Large intestine (tissue), 3 donors: ENCODE measurements around the gene CPLX1. TPM values are rescaled to one million over a fixed set of nuclear protein-coding genes. Genes with fewer than 3 reads are reported as not detected.

ENCODE experiments used
- DNase-seq, 2 donors: peaks; one replicate each; pipeline versions ENCODE4 v3.0.0 to v3.0.0-alpha.2; 2013
- H3K27ac ChIP-seq: one replicate; pipeline ENCODE4 v1.5.1; 2013; ENCODE audit warnings: low read length
- H3K27me3 ChIP-seq: 2 replicates; pipeline ENCODE4 v1.6.1; 2013; ENCODE audit warnings: low read length; ENCODE audit not compliant: control insufficient read depth, insufficient read depth
- H3K36me3 ChIP-seq: 2 replicates; pipeline ENCODE4 v1.6.1; 2013; ENCODE audit warnings: low read length; ENCODE audit not compliant: control insufficient read depth, insufficient read depth
- H3K4me1 ChIP-seq: one replicate; pipeline ENCODE4 v1.6.1; 2013; ENCODE audit warnings: low read length; ENCODE audit not compliant: control insufficient read depth, insufficient read depth
- H3K4me3 ChIP-seq: one replicate; pipeline ENCODE4 v1.5.1; 2013; ENCODE audit warnings: low read length
- H3K9me3 ChIP-seq: one replicate; pipeline ENCODE4 v1.6.1; 2013; ENCODE audit warnings: mild to moderate bottlenecking, low read depth, low read length, moderate library complexity; ENCODE audit not compliant: control insufficient read depth
- WGBS: methylation state at CpG from one replicate; pipeline ENCODE4 v1.1.5; 2013; ENCODE audit warnings: low lambda C conversion rate; ENCODE audit not compliant: insufficient coverage; 5-methylcytosine and 5-hydroxymethylcytosine counted together
- polyA plus RNA-seq: library from polyadenylated mRNA; unstranded; fragments of 120-200 nt; gene quantifications from one replicate; pipeline ENCODE4 v1.2.1, GENCODE V29; 2013

CPLX1 gene
- polyA plus RNA-seq, 1 donor: 2.8 TPM

DNA sequence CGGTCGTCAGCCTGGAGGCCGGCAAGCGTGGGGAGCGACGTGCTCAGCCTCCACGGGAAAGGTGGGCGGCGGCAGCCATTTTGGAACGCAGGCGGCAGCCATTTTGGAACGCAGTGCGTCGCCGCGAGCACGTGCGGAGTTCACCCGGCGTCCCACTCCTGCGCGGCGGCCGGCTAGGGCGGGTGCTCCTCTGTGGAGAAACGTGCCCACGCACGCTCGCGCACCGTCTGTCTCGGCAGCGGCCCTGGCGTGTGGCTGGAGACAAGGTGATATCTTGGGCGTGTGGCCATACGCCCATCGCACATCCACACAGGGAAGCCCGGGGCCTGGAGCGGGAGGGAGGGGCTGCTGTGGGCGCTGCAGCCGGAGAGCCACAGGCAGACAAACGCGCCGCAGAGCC, 21.1 kb downstream of the CPLX1 start:
- Histone ChIP-seq H3K4me3 (no peak overlapping the region), H3K27ac (no peak overlapping the region), H3K27me3 (no peaks in the 10 kb centered on the region), H3K36me3 (no peaks in the 10 kb centered on the region), H3K9me3 (peaks cover 12% of the 10 kb centered on the region), H3K4me1 (no peaks in the 10 kb centered on the region)
- no peak for DNase-seq
- 90% methylated on average over 2 of the region's 44 CpGs for WGBS

DNA sequence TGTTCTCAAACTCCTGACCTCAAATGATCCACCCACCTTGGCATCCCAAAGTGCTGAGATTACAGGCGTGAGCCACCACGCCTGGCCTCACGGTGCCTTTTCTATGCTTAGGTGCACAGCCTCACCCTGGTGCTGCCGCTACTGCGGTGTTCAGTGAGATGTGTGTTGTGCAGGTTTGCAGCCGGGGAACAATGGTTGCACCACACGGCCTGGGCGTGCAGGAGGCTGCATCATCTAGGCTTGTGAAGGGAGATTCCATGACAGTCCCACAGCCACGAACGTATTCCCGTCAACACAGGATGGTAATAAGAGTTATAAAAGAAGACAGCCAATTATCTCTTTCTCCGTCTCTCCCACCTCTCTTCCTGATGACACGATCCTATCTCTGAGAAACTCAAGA, 22.0 kb downstream of the CPLX1 start:
- Histone ChIP-seq H3K36me3 (no peaks in the 10 kb centered on the region), H3K9me3 (peaks cover 11% of the 10 kb centered on the region), H3K27ac (no peak overlapping the region), H3K4me3 (no peak overlapping the region), H3K27me3 (no peaks in the 10 kb centered on the region), H3K4me1 (peaks cover 3% of the 10 kb centered on the region)
- WGBS: 89% methylated on average over 3 of the region's 13 CpGs
- DNase-seq: no peak

DNA sequence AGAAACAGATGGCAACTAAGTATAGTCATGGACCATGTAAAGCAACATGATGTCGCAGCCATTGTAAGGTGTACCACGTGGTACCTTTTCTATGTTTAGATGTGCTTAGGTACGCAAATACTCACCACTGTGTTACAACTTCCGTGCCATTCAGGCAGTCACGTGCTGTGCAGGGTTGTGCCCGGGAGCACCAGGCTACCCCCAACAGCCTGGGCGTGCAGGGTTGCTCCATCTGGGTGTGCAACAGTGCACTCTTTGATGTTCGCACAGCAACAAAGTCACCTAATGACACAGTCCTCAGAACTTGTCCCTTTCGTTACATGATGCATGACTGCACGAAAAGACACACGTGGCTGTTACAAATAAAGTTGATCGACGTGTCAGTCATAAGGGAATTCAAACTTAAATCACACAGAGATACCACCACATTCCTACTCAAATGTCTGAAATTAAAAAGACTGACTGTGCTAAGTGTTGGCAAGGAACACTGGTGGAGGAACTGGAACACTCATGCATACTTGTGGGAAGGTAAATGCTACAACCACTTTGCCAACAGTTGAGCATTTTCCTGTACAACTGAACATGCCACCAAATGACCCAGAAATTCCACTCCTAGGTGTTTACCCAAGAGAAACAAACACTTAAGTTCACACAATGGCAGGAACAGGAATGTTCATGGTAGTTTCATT, 24.3 kb downstream of the CPLX1 start:
- Histone ChIP-seq H3K27me3 (peaks cover 4% of the 10 kb centered on the region), H3K36me3 (no peaks in the 10 kb centered on the region), H3K4me1 (peaks cover 4% of the 10 kb centered on the region), H3K4me3 (no peak overlapping the region), H3K27ac (no peak overlapping the region), H3K9me3 (peaks cover 10% of the 10 kb centered on the region)
- DNase-seq: no peak
- WGBS: no CpG with 5 or more reads among the region's 13 CpGs

DNA sequence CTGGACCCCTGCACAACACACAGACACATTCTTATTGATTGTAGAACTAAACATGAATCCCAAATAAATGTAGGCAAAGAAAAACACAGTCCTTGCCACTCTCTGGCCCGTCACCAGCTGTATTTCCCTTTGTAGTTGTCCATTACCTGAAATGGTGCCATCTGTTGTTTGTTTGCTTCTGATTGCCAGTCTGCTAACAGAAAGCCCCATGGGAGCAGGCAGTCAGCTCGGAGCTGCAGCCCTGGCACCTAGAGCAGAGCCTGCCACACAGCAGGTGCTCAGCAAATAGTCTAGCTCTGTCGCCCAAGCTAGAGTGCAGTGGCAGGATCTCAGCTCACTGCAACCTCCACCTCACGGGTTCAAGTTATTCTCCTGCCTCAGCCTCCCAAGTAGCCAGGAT, 28.9 kb downstream of the CPLX1 start:
- Histone ChIP-seq H3K9me3 (peaks cover 5% of the 10 kb centered on the region), H3K27me3 (peaks cover 48% of the 10 kb centered on the region), H3K27ac (no peak overlapping the region), H3K4me1 (peaks cover 14% of the 10 kb centered on the region), H3K36me3 (no peaks in the 10 kb centered on the region), H3K4me3 (no peak overlapping the region)
- no peak for DNase-seq
- WGBS: no CpG with 5 or more reads among the region's 4 CpGs

DNA sequence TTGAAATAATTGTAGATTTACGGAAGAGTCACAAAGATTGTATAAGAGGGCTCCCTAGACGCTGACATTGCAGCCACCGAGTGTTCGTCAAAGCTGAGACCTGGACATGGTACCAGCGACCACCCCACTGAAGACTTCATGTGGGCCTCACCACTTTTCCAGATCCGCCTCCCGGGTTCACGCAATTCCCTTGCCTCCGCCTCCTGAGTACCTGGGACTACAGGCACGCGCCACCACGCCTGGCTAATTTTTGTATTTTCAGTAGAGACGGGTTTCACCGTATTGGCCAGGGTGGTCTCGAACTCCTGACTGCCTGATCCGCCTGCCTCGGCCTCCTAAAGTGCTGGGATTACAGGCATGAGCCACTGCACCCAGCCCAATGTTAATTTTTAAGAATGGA, 29.7 kb downstream of the CPLX1 start:
- Histone ChIP-seq H3K27me3 (peaks cover 56% of the 10 kb centered on the region), H3K27ac (no peak overlapping the region), H3K36me3 (no peaks in the 10 kb centered on the region), H3K4me3 (no peak overlapping the region), H3K9me3 (peaks cover 11% of the 10 kb centered on the region), H3K4me1 (peaks cover 14% of the 10 kb centered on the region)
- DNase-seq: no peak
- no CpG with 5 or more reads among the region's 17 CpGs for WGBS

DNA sequence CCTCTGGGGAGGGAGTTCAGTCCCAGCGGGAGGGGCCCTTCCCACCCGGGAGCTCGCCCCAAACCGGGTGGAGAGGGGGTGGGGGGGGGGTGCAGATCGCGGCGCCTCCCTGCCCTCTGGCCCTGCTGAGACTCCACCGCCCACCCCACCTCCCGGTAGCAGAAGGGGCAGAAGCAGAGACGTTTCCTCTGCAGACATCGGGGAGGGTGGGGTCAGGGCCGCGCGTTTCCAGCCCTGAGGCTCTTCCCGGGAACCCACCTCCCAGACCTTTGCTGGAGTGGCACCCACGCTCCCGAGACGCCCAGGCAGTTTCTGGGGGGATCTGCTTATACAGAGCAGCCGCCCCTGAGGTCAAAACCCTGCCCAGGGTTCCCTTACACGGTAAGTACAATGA, 30.2 kb downstream of the CPLX1 start:
- Histone ChIP-seq H3K4me3 (no peak overlapping the region), H3K27ac (no peak overlapping the region), H3K27me3 (peaks cover 57% of the 10 kb centered on the region), H3K36me3 (no peaks in the 10 kb centered on the region), H3K4me1 (peaks cover 14% of the 10 kb centered on the region), H3K9me3 (peaks cover 11% of the 10 kb centered on the region)
- no CpG with 5 or more reads among the region's 20 CpGs for WGBS
- no peak for DNase-seq

DNA sequence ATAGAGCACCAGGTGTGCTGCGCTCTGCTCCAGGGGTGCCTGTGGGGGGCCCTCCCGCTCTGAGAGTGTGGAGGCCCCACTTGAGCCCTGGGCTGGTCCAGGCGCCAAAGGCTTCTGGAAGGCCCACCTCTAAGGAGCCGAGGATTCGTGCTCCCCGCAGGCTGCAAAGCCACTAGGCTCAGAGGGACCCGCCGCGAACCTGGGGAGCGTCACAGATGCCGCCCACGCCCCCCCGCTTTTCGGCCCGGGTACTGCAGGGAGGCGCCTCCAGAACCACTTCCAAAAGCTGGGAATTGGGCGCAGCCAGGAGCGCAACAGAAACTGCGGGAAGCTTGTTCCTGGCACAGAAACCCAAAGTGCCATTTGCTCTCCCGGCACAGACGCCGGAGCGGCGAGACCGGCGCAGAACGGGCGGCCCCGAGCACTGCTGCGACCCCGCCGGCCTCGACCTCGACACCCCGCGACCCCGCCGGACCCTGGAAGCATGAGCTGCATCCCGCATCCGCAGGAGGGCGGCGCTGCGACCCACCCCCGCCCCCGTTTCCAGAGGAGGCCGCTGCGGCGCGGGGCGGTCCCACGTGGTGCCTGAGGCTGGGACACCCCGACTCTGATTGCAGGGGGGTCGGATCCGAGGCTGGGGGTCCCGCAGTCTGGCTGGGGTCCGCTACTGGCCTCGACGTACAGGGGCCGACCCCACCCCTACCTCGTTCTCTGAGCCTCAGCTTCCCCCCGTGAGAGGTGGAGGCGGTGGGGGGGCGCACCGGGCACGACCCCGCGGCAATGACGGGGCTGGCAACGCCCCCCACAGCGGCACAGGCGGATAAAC, 30.8 kb downstream of the CPLX1 start:
- Histone ChIP-seq H3K27ac (no peak overlapping the region), H3K4me3 (no peak overlapping the region), H3K36me3 (no peaks in the 10 kb centered on the region), H3K4me1 (peaks cover 14% of the 10 kb centered on the region), H3K9me3 (peaks cover 11% of the 10 kb centered on the region), H3K27me3 (peaks cover 61% of the 10 kb centered on the region)
- WGBS: no CpG with 5 or more reads among the region's 71 CpGs
- no peak for DNase-seq

DNA sequence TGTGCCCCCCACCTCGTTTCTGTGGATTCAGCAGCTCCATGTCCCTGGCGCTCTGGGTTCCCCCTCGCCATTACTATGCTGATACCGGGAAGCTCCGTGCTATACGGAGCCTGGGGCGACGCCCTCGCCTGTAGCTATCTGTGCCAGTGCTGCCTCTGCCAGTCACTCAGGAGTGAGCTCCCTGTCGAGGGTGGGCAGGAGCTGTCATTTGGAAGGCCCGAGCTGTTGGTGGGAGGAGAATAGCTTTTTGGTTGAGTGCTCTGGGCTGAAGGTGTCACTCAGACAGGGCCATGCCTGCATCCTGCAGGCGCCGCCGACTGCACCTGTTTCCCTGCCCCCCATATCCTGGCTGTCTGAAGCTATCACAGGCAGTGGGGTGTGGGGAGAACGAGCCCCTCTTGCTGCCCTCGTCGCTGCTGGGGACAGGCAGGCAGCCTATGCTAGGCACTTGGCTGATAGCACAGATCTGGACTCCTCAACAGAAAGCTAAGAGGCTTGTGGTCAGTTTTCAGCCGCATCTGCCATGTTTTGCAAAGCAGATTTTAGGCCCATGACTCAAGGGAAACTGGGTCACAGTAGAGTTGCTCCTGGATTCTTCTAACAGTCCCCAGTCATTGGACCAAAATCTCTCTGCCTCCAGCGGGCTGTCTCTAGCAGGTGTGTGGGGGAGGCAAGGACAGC, 31.8 kb downstream of the CPLX1 start:
- WGBS: no CpG with 5 or more reads among the region's 19 CpGs
- H3K36me3 ChIP-seq: no peaks in the 10 kb centered on the region
- peaks cover 11% of the 10 kb centered on the region for H3K9me3 ChIP-seq
- peaks cover 64% of the 10 kb centered on the region for H3K27me3 ChIP-seq
- peaks cover 18% of the 10 kb centered on the region for H3K4me1 ChIP-seq
- H3K4me3 ChIP-seq: no peak overlapping the region
- H3K27ac ChIP-seq: no peak overlapping the region
- no peak for DNase-seq

DNA sequence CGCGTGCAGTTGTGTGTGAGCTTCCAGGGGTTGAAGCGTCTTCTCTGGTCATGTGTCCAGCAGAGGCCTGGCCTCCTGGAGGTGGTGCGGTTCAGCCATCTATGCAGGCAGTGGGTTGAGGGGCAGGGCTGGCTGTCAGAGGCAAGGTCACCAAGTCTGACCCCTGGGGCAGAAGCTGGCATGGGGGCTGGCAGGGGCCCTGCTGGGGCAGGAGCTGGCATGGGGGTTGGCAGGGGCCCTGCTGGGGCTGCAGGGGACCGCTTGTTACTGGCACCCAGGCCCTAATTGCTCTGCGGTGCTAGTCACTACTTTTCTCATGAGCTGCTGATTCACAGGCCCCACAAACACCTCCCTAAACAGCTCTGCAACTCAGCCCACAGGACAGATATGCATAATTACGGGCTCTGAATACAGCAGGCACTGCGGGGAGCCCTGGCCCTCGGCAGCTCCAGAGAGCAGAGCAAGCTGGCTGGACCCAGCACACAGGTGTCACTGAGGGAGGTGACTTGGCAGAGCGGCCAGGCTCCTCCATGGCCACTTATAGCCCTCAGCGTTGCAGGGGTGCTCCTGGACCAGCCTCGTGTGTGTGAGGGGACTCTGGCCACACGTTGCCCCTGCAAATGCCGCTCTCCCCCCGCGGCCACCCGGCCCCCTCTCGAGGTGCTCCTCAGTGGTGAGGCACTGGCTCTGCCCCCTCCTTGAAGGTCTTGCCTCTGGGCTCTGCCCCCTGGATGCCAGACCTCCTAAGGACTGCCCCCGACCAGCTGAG, 32.7 kb downstream of the CPLX1 start:
- peaks cover 18% of the 10 kb centered on the region for H3K4me1 ChIP-seq
- no peak overlapping the region for H3K27ac ChIP-seq
- H3K36me3 ChIP-seq: no peaks in the 10 kb centered on the region
- DNase-seq: no peak
- peaks cover 69% of the 10 kb centered on the region for H3K27me3 ChIP-seq
- H3K4me3 ChIP-seq: no peak overlapping the region
- H3K9me3 ChIP-seq: peaks cover 11% of the 10 kb centered on the region
- no CpG with 5 or more reads among the region's 19 CpGs for WGBS

DNA sequence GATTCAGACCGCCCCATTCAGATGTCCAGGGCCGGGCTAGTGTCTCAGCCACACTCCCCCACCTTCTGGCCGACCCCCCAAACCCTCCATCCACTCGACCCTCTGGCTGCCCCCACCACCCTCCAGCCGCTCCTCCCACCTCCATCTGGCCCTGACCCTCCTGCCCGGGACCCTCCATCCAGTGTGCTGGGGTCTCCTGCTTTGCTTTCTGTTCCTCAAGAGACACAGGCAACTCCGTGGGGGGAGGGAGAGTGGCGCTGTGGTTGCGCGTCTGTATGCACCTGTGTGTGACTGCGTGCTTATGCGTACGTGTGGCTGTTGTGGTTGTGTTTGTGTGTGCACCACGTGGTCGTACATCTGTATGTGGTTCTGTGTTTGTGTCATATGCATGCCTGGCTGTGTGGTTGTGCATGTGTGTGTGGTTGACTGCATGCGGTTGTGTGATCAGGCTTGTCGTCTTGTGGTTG, 33.3 kb downstream of the CPLX1 start:
- no peaks in the 10 kb centered on the region for H3K36me3 ChIP-seq
- no peak for DNase-seq
- H3K27ac ChIP-seq: no peak overlapping the region
- H3K9me3 ChIP-seq: peaks cover 11% of the 10 kb centered on the region
- H3K4me1 ChIP-seq: peaks cover 18% of the 10 kb centered on the region
- no peak overlapping the region for H3K4me3 ChIP-seq
- H3K27me3 ChIP-seq: peaks cover 75% of the 10 kb centered on the region
- no CpG with 5 or more reads among the region's 17 CpGs for WGBS
